ENCODE data around the gene NCAPG2. TPM values are rescaled to one million over a fixed set of nuclear protein-coding genes. Genes with fewer than 3 reads are reported as not detected.

The NCAPG2 gene
- total RNA-seq, 4 donors from 2014 or later: 4.2 to 6.2 (median 4.4) TPM

GRCh38 chr7:158745057-158745715 is 40.6 kb upstream of the NCAPG2 start:
- no peak for TF ChIP-seq CTCF (IDR thresholded peaks at IDR 0.05)
- no peak for TF ChIP-seq POLR2A (IDR thresholded peaks at IDR 0.05; ENCODE audit: low read depth)
- TF ChIP-seq EP300 (IDR thresholded peaks at IDR 0.05): no peak
- TF ChIP-seq POLR2AphosphoS5 (IDR thresholded peaks at IDR 0.05): no peak
- no peaks in the 10 kb centered on the region for H3K9me3 ChIP-seq
- peaks cover 0 to 24% (median 17%) of the 10 kb centered on the region in 4 donors for H3K4me1 ChIP-seq
- intact Hi-C loops (cut with DNase I): no loop called here
- H3K4me3 ChIP-seq: no peak overlapping the region
- 84% methylated on average over 10 of the region's 10 CpGs for WGBS
- H3K27me3 ChIP-seq: no peaks in the 10 kb centered on the region
- H3K36me3 ChIP-seq: peaks cover 62 to 95% (median 92%) of the 10 kb centered on the region in 4 donors
- no peak overlapping the region for H3K27ac ChIP-seq (replicated peaks in 1 of 4)
- peak; percentile 79 for DNase-seq (ENCODE audit: extremely low spot score)

- H3K36me3 ChIP-seq: peaks cover 63 to 100% (median 97%) of the 10 kb centered on the region in 4 donors
Measured at GRCh38 chr7:158744070-158744469, 39.5 kb upstream of the NCAPG2 start.

GRCh38 chr7:158743219-158743618 is 38.6 kb upstream of the NCAPG2 start:
- H3K9me3 ChIP-seq: no peaks in the 10 kb centered on the region
- peak; percentile 87 for DNase-seq (ENCODE audit: extremely low spot score)
- WGBS: 89% methylated on average over 16 of the region's 17 CpGs
- no peak overlapping the region for H3K4me3 ChIP-seq
- intact Hi-C loops (cut with DNase I): loop anchor here (5.0 kb wide), 1 partner anchor 34 kb away; no protein-coding TSS in a partner anchor
- peaks cover 0 to 34% (median 28%) of the 10 kb centered on the region in 4 donors for H3K4me1 ChIP-seq
- peaks cover 67 to 100% (median 98%) of the 10 kb centered on the region in 4 donors for H3K36me3 ChIP-seq
- TF ChIP-seq CTCF (IDR thresholded peaks at IDR 0.05) (no peak), EP300 (IDR thresholded peaks at IDR 0.05) (no peak), POLR2A (IDR thresholded peaks at IDR 0.05; ENCODE audit: low read depth) (no peak), POLR2AphosphoS5 (IDR thresholded peaks at IDR 0.05) (no peak)
- H3K27me3 ChIP-seq: no peaks in the 10 kb centered on the region
- H3K27ac ChIP-seq (replicated peaks in 1 of 4): peak overlapping the region in 1 of 4 donors; percentile 87

More at GRCh38 chr7:158744070-158744469, 39.5 kb upstream of the NCAPG2 start:
- WGBS: 82% methylated on average over 4 of the region's 4 CpGs
- Histone ChIP-seq H3K4me3 (no peak overlapping the region), H3K4me1 (peaks cover 0 to 32% (median 27%) of the 10 kb centered on the region in 4 donors), H3K9me3 (no peaks in the 10 kb centered on the region), H3K27ac (replicated peaks in 1 of 4) (no peak overlapping the region), H3K27me3 (no peaks in the 10 kb centered on the region)
- DNase-seq (ENCODE audit: extremely low spot score): no peak
- intact Hi-C loops (cut with DNase I): loop anchor here (5.0 kb wide), 1 partner anchor 33 kb away; no protein-coding TSS in a partner anchor
- no peak for TF ChIP-seq POLR2A (IDR thresholded peaks at IDR 0.05; ENCODE audit: low read depth)
- TF ChIP-seq EP300 (IDR thresholded peaks at IDR 0.05): no peak
- TF ChIP-seq CTCF (IDR thresholded peaks at IDR 0.05): no peak
- no peak for TF ChIP-seq POLR2AphosphoS5 (IDR thresholded peaks at IDR 0.05)

GRCh38 chr7:158742065-158742821 is 37.6 kb upstream of the NCAPG2 start:
- intact Hi-C loops (cut with DNase I): loop anchor here (5.0 kb wide), 1 partner anchor 35 kb away; no protein-coding TSS in a partner anchor
- H3K27me3 ChIP-seq: no peaks in the 10 kb centered on the region
- H3K4me3 ChIP-seq: no peak overlapping the region
- H3K36me3 ChIP-seq: peaks cover 67 to 100% (median 98%) of the 10 kb centered on the region in 4 donors
- H3K9me3 ChIP-seq: no peaks in the 10 kb centered on the region
- H3K4me1 ChIP-seq: peaks cover 0 to 34% (median 28%) of the 10 kb centered on the region in 4 donors
- peak; percentile 57 for DNase-seq (ENCODE audit: extremely low spot score)
- peak overlapping the region; percentile 81 to 87 (median 87) for H3K27ac ChIP-seq (replicated peaks in 1 of 4)
- WGBS: 89% methylated on average over 14 of the region's 19 CpGs
- TF ChIP-seq CTCF (IDR thresholded peaks at IDR 0.05) (no peak), POLR2AphosphoS5 (IDR thresholded peaks at IDR 0.05) (no peak), EP300 (IDR thresholded peaks at IDR 0.05) (no peak), POLR2A (IDR thresholded peaks at IDR 0.05; ENCODE audit: low read depth) (no peak)
